Measurements from ENCODE around the gene CFAP299. TPM values are rescaled to one million over a fixed set of nuclear protein-coding genes. Genes with fewer than 3 reads are reported as not detected.

Gene CFAP299
- total RNA-seq, 4 donors from 2014 or later = not detected

DNA sequence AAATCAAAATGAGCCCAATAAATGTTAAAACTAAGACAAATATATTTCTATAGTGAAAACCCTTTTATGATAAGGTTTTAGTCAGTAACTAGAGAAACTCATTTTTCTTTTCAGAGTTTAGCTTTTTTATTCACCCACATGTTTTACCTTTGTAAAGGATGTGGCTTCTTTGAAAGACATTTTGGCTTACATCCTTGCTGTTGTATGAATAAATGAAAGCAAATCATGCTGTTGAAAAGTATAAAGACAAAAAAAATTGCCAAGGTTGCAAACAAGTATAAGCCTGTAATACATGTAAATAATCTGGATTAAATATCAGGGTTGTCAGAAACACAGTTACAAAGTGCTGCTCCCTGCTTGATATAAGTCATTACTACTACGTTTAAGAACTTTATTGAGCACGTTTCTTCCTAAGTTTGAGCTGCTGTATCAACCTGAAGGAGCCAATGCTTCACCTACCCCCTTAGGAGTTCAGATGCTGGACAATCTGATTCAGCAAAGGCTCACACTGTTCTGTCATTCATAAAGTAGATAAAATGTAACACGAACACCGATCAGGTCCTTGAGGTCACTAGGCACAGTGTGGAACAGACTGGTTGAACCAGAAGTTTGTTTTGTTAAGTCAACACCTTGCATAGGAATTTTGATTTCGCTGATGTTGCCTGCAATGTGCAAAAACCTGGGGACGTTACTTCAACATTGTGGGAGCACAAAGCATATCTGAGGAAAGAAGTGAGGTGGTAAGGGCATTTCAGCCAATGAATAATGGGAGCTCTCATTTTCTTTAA, 373.7 kb downstream of the CFAP299 start:
- Histone ChIP-seq H3K4me3 (no peak overlapping the region), H3K36me3 (no peaks in the 10 kb centered on the region), H3K27me3 (no peaks in the 10 kb centered on the region), H3K27ac (no peak overlapping the region), H3K4me1 (peaks cover 8% of the 10 kb centered on the region), H3K9me3 (no peaks in the 10 kb centered on the region)
- DNase-seq (ENCODE audit: low spot score in 2 of 2) = no peak
- no peak for TF ChIP-seq POLR2A (IDR thresholded peaks at IDR 0.05)
- no peak for TF ChIP-seq POLR2AphosphoS5 (IDR thresholded peaks at IDR 0.05)
- TF ChIP-seq EP300 (IDR thresholded peaks at IDR 0.05) = no peak
- TF ChIP-seq, protein P1, sequence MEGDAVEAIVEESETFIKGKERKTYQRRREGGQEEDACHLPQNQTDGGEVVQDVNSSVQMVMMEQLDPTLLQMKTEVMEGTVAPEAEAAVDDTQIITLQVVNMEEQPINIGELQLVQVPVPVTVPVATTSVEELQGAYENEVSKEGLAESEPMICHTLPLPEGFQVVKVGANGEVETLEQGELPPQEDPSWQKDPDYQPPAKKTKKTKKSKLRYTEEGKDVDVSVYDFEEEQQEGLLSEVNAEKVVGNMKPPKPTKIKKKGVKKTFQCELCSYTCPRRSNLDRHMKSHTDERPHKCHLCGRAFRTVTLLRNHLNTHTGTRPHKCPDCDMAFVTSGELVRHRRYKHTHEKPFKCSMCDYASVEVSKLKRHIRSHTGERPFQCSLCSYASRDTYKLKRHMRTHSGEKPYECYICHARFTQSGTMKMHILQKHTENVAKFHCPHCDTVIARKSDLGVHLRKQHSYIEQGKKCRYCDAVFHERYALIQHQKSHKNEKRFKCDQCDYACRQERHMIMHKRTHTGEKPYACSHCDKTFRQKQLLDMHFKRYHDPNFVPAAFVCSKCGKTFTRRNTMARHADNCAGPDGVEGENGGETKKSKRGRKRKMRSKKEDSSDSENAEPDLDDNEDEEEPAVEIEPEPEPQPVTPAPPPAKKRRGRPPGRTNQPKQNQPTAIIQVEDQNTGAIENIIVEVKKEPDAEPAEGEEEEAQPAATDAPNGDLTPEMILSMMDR (IDR thresholded peaks at IDR 0.05) = no peak
- 47% methylated on average over 6 of the region's 6 CpGs for WGBS

DNA sequence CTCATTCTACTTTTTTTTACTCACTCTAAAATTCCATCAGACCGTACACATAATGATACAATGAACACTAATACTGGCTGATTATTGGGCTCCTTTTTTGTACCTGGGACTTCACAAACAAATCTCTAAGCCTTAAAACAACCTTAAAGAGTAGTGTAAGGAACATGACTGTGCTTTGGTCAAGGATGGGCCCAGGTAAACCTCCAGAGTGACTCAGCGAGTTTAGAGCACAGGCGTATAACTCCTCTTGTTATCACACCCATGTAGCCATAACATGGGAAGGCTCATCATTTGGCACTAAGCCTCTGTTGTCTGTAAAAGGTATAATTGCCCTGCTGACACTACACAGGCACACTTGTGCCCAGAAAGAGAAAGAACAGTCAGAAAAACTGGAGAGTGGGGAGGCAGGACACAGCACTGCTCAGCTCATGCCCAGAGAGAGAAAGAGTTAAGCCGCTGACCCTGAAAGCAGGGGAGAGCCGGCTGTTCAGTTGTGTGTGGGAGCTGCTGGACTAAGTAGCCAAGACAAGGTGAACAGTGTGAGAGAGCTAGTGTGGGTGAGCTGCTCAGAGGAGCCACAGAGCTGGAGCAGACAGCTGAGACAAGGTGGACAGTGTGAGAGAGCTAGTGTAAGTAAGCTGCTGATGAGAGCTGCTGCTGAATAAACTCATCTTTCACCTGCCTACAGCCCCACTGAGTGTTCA, 375.4 kb downstream of the CFAP299 start:
- Histone ChIP-seq H3K27me3 (no peaks in the 10 kb centered on the region), H3K4me3 (no peak overlapping the region), H3K4me1 (peaks cover 8% of the 10 kb centered on the region), H3K27ac (no peak overlapping the region), H3K36me3 (no peaks in the 10 kb centered on the region), H3K9me3 (no peaks in the 10 kb centered on the region)
- TF ChIP-seq POLR2AphosphoS5 (IDR thresholded peaks at IDR 0.05) (no peak), POLR2A (IDR thresholded peaks at IDR 0.05) (no peak), EP300 (IDR thresholded peaks at IDR 0.05) (no peak)
- TF ChIP-seq, protein P1 (IDR thresholded peaks at IDR 0.05) = no peak
- WGBS = 63% methylated on average over 5 of the region's 5 CpGs
- no peak for DNase-seq (ENCODE audit: low spot score in 2 of 2)

DNA sequence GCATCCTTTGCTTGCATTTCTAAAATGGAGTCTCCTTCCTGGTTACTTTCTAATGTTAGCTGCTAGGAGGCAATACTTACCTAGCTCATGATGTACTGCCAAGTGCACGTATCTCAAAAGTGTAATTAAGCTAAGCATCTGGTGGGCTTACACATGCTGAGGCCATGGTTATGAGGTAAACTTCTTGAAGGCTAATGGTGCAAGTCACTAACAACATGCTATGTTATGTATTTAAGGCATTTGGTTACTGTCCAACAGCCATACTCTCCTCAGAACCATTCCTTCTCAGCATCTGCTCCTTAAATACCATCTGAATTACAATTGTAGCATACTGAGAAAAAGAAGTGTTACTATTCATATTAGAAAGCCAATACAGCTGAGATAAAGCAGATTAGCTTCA, 376.4 kb downstream of the CFAP299 start:
- Histone ChIP-seq H3K4me1 (peaks cover 8% of the 10 kb centered on the region), H3K36me3 (no peaks in the 10 kb centered on the region), H3K27me3 (no peaks in the 10 kb centered on the region), H3K4me3 (no peak overlapping the region), H3K9me3 (no peaks in the 10 kb centered on the region), H3K27ac (no peak overlapping the region)
- WGBS = 72% methylated on average over 1 of the region's 1 CpG
- TF ChIP-seq POLR2AphosphoS5 (IDR thresholded peaks at IDR 0.05) = no peak
- no peak for TF ChIP-seq EP300 (IDR thresholded peaks at IDR 0.05)
- DNase-seq (ENCODE audit: low spot score in 2 of 2) = no peak

DNA sequence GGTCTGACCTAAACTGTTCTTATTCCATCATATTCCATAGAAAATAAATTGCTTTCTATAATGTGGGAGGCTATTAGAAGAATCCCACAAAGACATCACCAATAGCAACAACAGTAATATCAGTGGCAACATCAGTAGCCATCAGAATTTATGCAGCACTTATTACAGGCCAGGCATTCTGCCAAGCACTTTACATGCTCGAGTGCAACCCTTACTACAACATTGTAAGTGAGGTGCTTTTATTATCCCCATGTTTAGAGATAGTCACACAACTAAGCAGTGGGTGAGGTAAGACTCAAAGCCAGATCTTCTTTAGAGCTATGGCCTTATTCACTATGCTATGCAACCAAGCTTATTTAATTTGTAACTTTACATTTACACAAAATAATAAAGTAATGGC, 377.9 kb downstream of the CFAP299 start:
- Histone ChIP-seq H3K9me3 (no peaks in the 10 kb centered on the region), H3K4me3 (no peak overlapping the region), H3K4me1 (peaks cover 8% of the 10 kb centered on the region), H3K27me3 (no peaks in the 10 kb centered on the region), H3K36me3 (no peaks in the 10 kb centered on the region), H3K27ac (no peak overlapping the region)
- 38% methylated on average over 1 of the region's 1 CpG for WGBS
- DNase-seq (ENCODE audit: low spot score in 2 of 2) = no peak
- TF ChIP-seq POLR2AphosphoS5 (IDR thresholded peaks at IDR 0.05) (no peak), EP300 (IDR thresholded peaks at IDR 0.05) (no peak), POLR2A (IDR thresholded peaks at IDR 0.05) (no peak)
- TF ChIP-seq, protein P1 (IDR thresholded peaks at IDR 0.05) = no peak

DNA sequence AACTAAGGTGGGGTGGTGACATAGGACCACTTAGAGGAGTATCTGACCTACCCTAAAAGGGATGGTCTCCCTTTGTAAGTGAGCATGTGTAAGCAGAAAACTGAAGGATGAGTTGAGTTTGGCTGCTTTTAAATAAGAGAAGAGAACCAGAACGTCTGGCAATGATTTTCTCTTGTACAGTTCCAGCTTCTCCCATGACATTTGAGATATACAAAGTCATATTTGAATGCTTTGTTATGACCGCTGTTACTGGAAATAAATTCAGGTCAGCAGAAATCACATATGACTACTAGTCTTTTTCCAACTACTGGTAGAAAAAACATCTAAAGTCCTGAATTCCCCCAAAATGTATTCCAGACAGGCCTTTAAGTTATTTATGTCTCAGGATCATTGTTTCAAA, 381.7 kb downstream of the CFAP299 start:
- TF ChIP-seq, protein P1 (IDR thresholded peaks at IDR 0.05) = no peak
- TF ChIP-seq POLR2A (IDR thresholded peaks at IDR 0.05) (no peak), EP300 (IDR thresholded peaks at IDR 0.05) (no peak), POLR2AphosphoS5 (IDR thresholded peaks at IDR 0.05) (no peak)
- Histone ChIP-seq H3K27ac (no peak overlapping the region), H3K36me3 (no peaks in the 10 kb centered on the region), H3K4me3 (no peak overlapping the region), H3K4me1 (no peaks in the 10 kb centered on the region), H3K27me3 (no peaks in the 10 kb centered on the region), H3K9me3 (peaks cover 3% of the 10 kb centered on the region)
- WGBS = 57% methylated on average over 2 of the region's 2 CpGs
- no peak for DNase-seq (ENCODE audit: low spot score in 2 of 2)
